ENCODE data around the gene TAF1L.
"Not testable (repeated sequence)": the region's sequence is repeated elsewhere in the genome, so short reads cannot be mapped to it uniquely, and the experiment has no call there.

Gene TAF1L

DNA sequence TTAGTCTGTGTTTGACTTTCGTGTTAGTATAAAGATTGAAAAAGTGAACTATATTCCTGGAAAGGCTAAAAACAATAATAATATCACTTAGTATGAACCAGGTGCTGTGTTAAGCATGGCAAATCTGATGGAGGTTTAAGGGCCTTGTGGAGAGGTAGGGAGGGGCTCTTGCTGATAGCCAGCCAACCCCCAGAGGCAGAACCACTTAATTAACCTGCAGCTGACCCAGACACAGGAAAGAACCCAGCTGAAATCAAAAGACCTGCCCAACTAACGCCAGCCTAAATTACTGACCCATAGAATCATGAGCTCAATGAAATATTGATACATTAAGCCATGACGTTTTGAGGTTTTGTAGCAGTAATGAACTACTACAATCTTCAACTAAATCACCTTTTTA lies 28.3 kb upstream of the TAF1L start:
- TF ChIP-seq, protein P1, sequence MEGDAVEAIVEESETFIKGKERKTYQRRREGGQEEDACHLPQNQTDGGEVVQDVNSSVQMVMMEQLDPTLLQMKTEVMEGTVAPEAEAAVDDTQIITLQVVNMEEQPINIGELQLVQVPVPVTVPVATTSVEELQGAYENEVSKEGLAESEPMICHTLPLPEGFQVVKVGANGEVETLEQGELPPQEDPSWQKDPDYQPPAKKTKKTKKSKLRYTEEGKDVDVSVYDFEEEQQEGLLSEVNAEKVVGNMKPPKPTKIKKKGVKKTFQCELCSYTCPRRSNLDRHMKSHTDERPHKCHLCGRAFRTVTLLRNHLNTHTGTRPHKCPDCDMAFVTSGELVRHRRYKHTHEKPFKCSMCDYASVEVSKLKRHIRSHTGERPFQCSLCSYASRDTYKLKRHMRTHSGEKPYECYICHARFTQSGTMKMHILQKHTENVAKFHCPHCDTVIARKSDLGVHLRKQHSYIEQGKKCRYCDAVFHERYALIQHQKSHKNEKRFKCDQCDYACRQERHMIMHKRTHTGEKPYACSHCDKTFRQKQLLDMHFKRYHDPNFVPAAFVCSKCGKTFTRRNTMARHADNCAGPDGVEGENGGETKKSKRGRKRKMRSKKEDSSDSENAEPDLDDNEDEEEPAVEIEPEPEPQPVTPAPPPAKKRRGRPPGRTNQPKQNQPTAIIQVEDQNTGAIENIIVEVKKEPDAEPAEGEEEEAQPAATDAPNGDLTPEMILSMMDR (IDR thresholded peaks at IDR 0.05; ENCODE audit: borderline replicate concordance, insufficient read depth, low read depth, low read length): no peak
- no peak overlapping the region for H3K4me3 ChIP-seq (ENCODE audit: low read depth, low read length)

DNA sequence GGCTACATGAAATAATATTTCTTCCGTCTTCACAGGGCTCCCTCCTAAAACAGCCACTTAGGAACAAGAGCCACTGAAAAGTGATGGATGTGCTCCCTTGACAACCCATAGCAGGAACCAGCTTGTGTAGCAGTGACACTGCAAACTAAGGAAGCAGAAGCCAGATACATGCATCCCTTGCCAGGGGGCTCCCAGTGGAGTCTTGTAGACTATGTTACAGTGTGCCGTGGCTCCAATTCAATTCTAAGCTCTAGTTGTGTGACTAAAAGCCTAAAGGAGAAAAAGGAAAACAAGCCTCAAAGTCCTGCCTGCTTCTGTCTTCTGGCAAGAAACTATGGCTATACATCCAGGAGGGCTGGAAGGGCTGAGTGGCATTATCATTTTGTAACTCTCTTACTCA lies 12.2 kb upstream of the TAF1L start:
- H3K4me3 ChIP-seq (ENCODE audit: low read depth, low read length): no peak overlapping the region
- TF ChIP-seq, protein P1 (IDR thresholded peaks at IDR 0.05; ENCODE audit: borderline replicate concordance, insufficient read depth, low read depth, low read length): no peak

- TF ChIP-seq, protein P1 (IDR thresholded peaks at IDR 0.05; ENCODE audit: borderline replicate concordance, insufficient read depth, low read depth, low read length): no peak
- no peak overlapping the region for H3K4me3 ChIP-seq (ENCODE audit: low read depth, low read length)
Observed at GRCh38 chr9:32644698-32645097, 9.2 kb upstream of the TAF1L start.

DNA sequence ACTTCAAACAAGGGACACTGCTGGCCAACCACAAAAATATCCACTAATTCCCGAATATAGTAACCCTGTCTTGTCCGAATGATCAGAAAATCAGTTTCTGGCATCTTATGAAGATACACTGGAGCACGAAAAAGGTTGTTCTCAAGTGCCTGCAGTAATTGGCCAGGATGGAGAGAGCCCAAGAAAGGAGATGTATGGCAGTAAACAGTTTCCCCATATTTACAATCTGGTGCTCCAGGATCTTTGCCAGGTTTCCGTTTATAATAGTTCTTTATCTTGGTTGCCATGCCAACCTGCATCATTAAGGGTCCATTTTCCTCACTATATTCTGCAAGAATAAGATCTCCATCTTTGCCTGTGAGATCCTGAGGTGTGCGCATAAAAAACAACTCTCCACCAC lies 2.3 kb downstream of the TAF1L start:
- not testable (repeated sequence) for H3K4me3 ChIP-seq (ENCODE audit: low read depth, low read length)

DNA sequence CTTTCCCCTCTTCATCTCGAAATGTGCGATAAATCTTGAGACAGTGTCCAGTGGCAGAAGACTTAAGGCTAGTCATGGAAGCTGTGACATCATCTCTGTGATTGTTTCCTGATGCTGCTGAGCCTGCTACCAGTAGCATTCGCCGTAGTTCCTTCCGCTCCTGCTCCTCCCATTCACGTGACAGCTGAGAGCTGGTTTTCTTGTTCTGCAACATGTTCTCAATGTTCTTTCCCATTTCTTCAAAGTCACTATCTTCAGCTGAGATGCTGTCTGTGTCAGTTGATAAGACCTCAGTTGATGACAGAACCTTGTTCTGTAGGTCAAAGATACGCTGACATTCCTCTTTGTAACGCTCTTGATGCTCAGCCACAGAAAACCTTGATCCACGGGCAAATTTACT lies 3.5 kb downstream of the TAF1L start:
- TF ChIP-seq, protein P1 (IDR thresholded peaks at IDR 0.05; ENCODE audit: borderline replicate concordance, insufficient read depth, low read depth, low read length): no peak
- no peak overlapping the region for H3K4me3 ChIP-seq (ENCODE audit: low read depth, low read length)

GRCh38 chr9:32627394-32627954 lies 8.0 kb downstream of the TAF1L start:
- TF ChIP-seq, protein P1 (IDR thresholded peaks at IDR 0.05; ENCODE audit: borderline replicate concordance, insufficient read depth, low read depth, low read length): no peak
- no peak overlapping the region for H3K4me3 ChIP-seq (ENCODE audit: low read depth, low read length)

DNA sequence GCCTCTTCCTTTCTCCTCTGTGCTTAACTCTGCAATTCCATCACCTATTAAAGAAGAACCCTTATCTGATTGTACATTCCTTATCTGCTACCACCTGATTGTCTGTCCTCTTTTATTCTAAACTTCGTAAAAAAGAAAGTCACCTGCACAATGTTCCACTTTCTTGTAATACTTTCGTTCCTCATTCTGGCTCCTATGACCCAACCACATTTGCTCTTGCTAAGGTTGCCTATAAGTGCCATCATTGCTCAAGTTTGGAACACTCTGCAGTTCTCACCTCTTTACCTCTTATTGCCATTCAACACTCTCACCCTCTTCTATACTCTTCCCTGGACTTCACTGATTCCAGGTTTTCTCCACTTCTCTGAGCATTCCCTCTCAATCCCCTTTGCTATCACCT lies 10.1 kb downstream of the TAF1L start:
- TF ChIP-seq, protein P1 (IDR thresholded peaks at IDR 0.05; ENCODE audit: borderline replicate concordance, insufficient read depth, low read depth, low read length): no peak
- H3K4me3 ChIP-seq (ENCODE audit: low read depth, low read length): no peak overlapping the region

DNA sequence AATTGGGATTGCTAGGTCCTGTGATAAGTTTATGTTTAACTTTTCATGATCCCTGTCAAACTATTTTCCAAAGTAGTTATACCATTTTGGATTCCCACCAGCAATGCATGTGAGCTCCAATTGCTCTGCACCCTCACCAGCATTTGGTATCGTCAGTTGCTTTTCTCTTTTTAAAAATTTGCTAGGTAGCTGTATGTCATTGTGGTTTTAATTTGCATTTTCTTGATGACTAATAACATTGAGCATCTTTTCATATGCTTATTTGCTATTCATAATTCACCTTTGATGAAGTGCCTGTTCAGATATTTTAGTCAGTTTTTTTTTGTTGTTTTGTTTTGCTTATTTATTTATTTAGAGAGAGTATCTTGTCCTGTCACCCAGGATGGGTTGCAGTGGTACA lies 12.5 kb downstream of the TAF1L start:
- TF ChIP-seq, protein P1 (IDR thresholded peaks at IDR 0.05; ENCODE audit: borderline replicate concordance, insufficient read depth, low read depth, low read length): no peak
- H3K4me3 ChIP-seq (ENCODE audit: low read depth, low read length): no peak overlapping the region
